ENCODE data around the gene SERPINF2. TPM values are rescaled to one million over a fixed set of nuclear protein-coding genes. Genes with fewer than 3 reads are reported as not detected.
"Not testable (repeated sequence)": the region's sequence is repeated elsewhere in the genome, so short reads cannot be mapped to it uniquely, and the experiment has no call there.

The SERPINF2 gene
- polyA plus RNA-seq, 4 donors, result 81.8 to 134 (median 92.8) TPM

- DNase-seq (ENCODE audit: low read depth in 4 of 4, low spot score in 3 of 4), result peak; percentile 99
Observed at GRCh38 chr17:1716076-1716911, 26.4 kb upstream of the SERPINF2 start.

- DNase-seq (ENCODE audit: low read depth in 4 of 4, low spot score in 3 of 4), result peak; percentile 87 to 97 (median 94)
Observed at GRCh38 chr17:1716912-1717695, 25.6 kb upstream of the SERPINF2 start.

- no peak for DNase-seq (ENCODE audit: low read depth in 4 of 4, low spot score in 3 of 4)
Observed at GRCh38 chr17:1718362-1719165, 24.1 kb upstream of the SERPINF2 start.

- DNase-seq (ENCODE audit: low read depth in 4 of 4, low spot score in 3 of 4), result no peak
Observed at GRCh38 chr17:1720856-1721386, 21.8 kb upstream of the SERPINF2 start.

GRCh38 chr17:1722022-1722421 is 20.6 kb upstream of the SERPINF2 start:
- DNase-seq (ENCODE audit: low read depth in 4 of 4, low spot score in 3 of 4), result not testable (repeated sequence)

GRCh38 chr17:1724351-1724868 is 18.3 kb upstream of the SERPINF2 start, which contains the start of gene WDR81:
TSS of gene WDR81 (plus strand) at chr17:1724704. CDS start at chr17:1724960, 256 bp downstream.
- peak in 2 of 4 donors; percentile 71 to 73 for DNase-seq (ENCODE audit: low read depth in 4 of 4, low spot score in 3 of 4)

- no peak for DNase-seq (ENCODE audit: low read depth in 4 of 4, low spot score in 3 of 4)
Observed at GRCh38 chr17:1724869-1725641, 17.6 kb upstream of the SERPINF2 start.

- no peak for DNase-seq (ENCODE audit: low read depth in 4 of 4, low spot score in 3 of 4)
Observed at GRCh38 chr17:1725642-1726511, 16.8 kb upstream of the SERPINF2 start.

- DNase-seq (ENCODE audit: low read depth in 4 of 4, low spot score in 3 of 4), result no peak
Observed at GRCh38 chr17:1726626-1727257, 15.9 kb upstream of the SERPINF2 start.

GRCh38 chr17:1727258-1727789 is 15.3 kb upstream of the SERPINF2 start:
- DNase-seq (ENCODE audit: low read depth in 4 of 4, low spot score in 3 of 4), result no peak

- no peak for DNase-seq (ENCODE audit: low read depth in 4 of 4, low spot score in 3 of 4)
Observed at GRCh38 chr17:1727876-1728630, 14.6 kb upstream of the SERPINF2 start.

- DNase-seq (ENCODE audit: low read depth in 4 of 4, low spot score in 3 of 4), result no peak
Observed at GRCh38 chr17:1729966-1730325, 12.7 kb upstream of the SERPINF2 start.

GRCh38 chr17:1730326-1731193 is 12.1 kb upstream of the SERPINF2 start:
- no peak for DNase-seq (ENCODE audit: low read depth in 4 of 4, low spot score in 3 of 4)

- no peak for DNase-seq (ENCODE audit: low read depth in 4 of 4, low spot score in 3 of 4)
Observed at GRCh38 chr17:1731194-1731506, 11.5 kb upstream of the SERPINF2 start.

- DNase-seq (ENCODE audit: low read depth in 4 of 4, low spot score in 3 of 4), result no peak
Observed at GRCh38 chr17:1732241-1732832, 10.3 kb upstream of the SERPINF2 start.

- DNase-seq (ENCODE audit: low read depth in 4 of 4, low spot score in 3 of 4), result no peak
Observed at GRCh38 chr17:1732833-1733321, 9.8 kb upstream of the SERPINF2 start.

Data from right renal pelvis (tissue), 4 donors.